Suprapubic skin (tissue), 4 donors: Measurements from ENCODE around the gene MTCL1. TPM values are rescaled to one million over a fixed set of nuclear protein-coding genes. Genes with fewer than 3 reads are reported as not detected.

Experiments
- DNase-seq, 2 donors: peaks; one replicate each; pipeline ENCODE4 v3.0.0-alpha.2; 2019; ENCODE audit warnings: low spot score in 2 of 2
- H3K27ac ChIP-seq: fragments of 200-600 bp; sonication (generic); one replicate; pipeline ENCODE4 v1.5.1; 2019
- H3K27me3 ChIP-seq: fragments of 200-600 bp; sonication (generic); one replicate; pipeline ENCODE4 v1.5.1; 2019
- H3K36me3 ChIP-seq: fragments of 200-600 bp; sonication (generic); one replicate; pipeline ENCODE4 v1.5.1; 2019
- H3K4me1 ChIP-seq: fragments of 200-600 bp; sonication (generic); one replicate; pipeline ENCODE4 v1.5.1; 2019
- H3K4me3 ChIP-seq: fragments of 200-600 bp; sonication (generic); one replicate; pipeline ENCODE4 v1.5.1; 2019; ENCODE audit warnings: mild to moderate bottlenecking
- H3K9me3 ChIP-seq: fragments of 200-600 bp; sonication (generic); one replicate; pipeline ENCODE4 v1.5.1; 2019
- EP300 ChIP-seq: sonication (generic); formaldehyde crosslinking; IDR thresholded peaks from one replicate; pipeline ENCODE4 v1.6.1; 2017; ENCODE audit warnings: antibody characterized with exemption
- POLR2A ChIP-seq, 2 donors: fragments of 450-650 bp; IDR thresholded peaks; one replicate each; pipeline ENCODE4 v1.6.1; 2017; ENCODE audit warnings: antibody characterized with exemption in 2 of 2, mild to moderate bottlenecking in 2 of 2, moderate library complexity in 2 of 2
- POLR2AphosphoS5 ChIP-seq, 3 donors: sonication (generic); formaldehyde crosslinking; IDR thresholded peaks; one replicate each; pipeline ENCODE4 v1.6.1; 2017; ENCODE audit warnings: antibody characterized with exemption in 3 of 3
- WGBS: methylation state at CpG from one replicate; pipeline ENCODE4 v1.1.5; 2018; 5-methylcytosine and 5-hydroxymethylcytosine counted together
- total RNA-seq, 4 donors: library from RNA; depleted of rRNA; stranded (reverse); fragments of >200 nt; gene quantifications; one replicate each; pipeline ENCODE4 v1.1.0, GENCODE V29; 2016
- TF ChIP-seq, protein P1 (sequence below), 2 donors: fragments of 200-600 bp in 1 of 2; fragments of 450-650 bp in 1 of 2; sonication (generic) in 1 of 2; IDR thresholded peaks; one replicate each; pipeline ENCODE4 v1.5.1; 2016 to 2019; ENCODE audit warnings: antibody characterized with exemption in 2 of 2, mild to moderate bottlenecking in 1 of 2, moderate library complexity in 1 of 2

Gene MTCL1
- total RNA-seq, 4 donors from 2014 or later, result 7.0 to 9.4 (median 8.1) TPM

GRCh38 chr18:8831531-8831930, 126.2 kb downstream of the MTCL1 start:
- H3K9me3 ChIP-seq, result no peaks in the 10 kb centered on the region
- no peak overlapping the region for H3K4me3 ChIP-seq
- H3K27ac ChIP-seq, result no peak overlapping the region
- no peak for TF ChIP-seq POLR2AphosphoS5 (IDR thresholded peaks at IDR 0.05)
- no peak for TF ChIP-seq POLR2A (IDR thresholded peaks at IDR 0.05)
- no peak for TF ChIP-seq EP300
- TF ChIP-seq, protein P1, sequence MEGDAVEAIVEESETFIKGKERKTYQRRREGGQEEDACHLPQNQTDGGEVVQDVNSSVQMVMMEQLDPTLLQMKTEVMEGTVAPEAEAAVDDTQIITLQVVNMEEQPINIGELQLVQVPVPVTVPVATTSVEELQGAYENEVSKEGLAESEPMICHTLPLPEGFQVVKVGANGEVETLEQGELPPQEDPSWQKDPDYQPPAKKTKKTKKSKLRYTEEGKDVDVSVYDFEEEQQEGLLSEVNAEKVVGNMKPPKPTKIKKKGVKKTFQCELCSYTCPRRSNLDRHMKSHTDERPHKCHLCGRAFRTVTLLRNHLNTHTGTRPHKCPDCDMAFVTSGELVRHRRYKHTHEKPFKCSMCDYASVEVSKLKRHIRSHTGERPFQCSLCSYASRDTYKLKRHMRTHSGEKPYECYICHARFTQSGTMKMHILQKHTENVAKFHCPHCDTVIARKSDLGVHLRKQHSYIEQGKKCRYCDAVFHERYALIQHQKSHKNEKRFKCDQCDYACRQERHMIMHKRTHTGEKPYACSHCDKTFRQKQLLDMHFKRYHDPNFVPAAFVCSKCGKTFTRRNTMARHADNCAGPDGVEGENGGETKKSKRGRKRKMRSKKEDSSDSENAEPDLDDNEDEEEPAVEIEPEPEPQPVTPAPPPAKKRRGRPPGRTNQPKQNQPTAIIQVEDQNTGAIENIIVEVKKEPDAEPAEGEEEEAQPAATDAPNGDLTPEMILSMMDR (IDR thresholded peaks at IDR 0.05), result no peak
- WGBS, result 96% methylated on average over 14 of the region's 14 CpGs
- H3K36me3 ChIP-seq, result no peaks in the 10 kb centered on the region
- DNase-seq, result no peak
- H3K4me1 ChIP-seq, result peaks cover 4% of the 10 kb centered on the region
- no peaks in the 10 kb centered on the region for H3K27me3 ChIP-seq

DNA sequence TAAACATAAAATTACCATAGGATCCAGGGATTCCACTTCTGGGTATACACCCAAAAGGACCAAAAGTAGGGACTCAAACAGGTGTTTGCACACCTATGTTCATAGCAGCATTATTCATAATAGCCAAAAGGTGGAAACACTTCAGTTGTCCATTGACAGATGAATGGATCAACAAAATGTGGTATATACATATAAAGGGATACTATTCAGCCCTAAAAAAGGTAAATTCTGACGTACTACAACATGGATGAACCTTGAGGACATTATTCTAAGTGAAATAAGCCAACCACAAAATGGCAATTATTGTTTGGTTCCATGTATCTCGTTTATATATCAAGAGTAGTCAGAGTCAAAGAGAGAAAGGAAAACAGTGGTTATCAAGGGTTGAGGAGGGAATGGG, 128.1 kb downstream of the MTCL1 start:
- TF ChIP-seq POLR2AphosphoS5 (IDR thresholded peaks at IDR 0.05), result no peak
- TF ChIP-seq EP300, result no peak
- no peak for TF ChIP-seq POLR2A (IDR thresholded peaks at IDR 0.05)
- TF ChIP-seq, protein P1 (IDR thresholded peaks at IDR 0.05), result no peak
- WGBS, result 82% methylated on average over 2 of the region's 2 CpGs
- Histone ChIP-seq H3K36me3 (no peaks in the 10 kb centered on the region), H3K27me3 (no peaks in the 10 kb centered on the region), H3K4me3 (no peak overlapping the region), H3K9me3 (no peaks in the 10 kb centered on the region), H3K27ac (no peak overlapping the region), H3K4me1 (peaks cover 4% of the 10 kb centered on the region)
- no peak for DNase-seq

DNA sequence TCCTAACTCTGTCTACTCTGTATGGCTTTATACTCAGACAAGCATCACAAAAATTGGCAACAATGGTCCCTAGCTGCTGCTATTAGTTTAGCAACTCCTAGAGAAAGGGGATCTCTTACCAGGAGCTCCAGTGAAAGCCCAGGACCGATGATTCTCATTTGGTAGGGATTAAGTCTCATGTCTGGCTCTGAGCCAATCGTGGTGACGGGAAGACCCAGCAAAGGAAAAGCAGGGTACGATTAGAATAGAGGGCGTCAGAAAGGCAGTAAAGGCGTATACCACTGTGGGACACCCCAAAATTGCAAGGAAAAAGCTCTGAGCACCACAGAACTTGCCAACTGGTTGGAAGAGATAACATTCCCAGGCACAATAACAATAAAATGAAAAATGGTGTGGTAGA, 129.5 kb downstream of the MTCL1 start:
- TF ChIP-seq POLR2A (IDR thresholded peaks at IDR 0.05), result no peak
- TF ChIP-seq, protein P1 (IDR thresholded peaks at IDR 0.05), result no peak
- no peak for TF ChIP-seq POLR2AphosphoS5 (IDR thresholded peaks at IDR 0.05)
- no peak for TF ChIP-seq EP300
- no peaks in the 10 kb centered on the region for H3K27me3 ChIP-seq
- H3K27ac ChIP-seq, result no peak overlapping the region
- no peaks in the 10 kb centered on the region for H3K36me3 ChIP-seq
- H3K4me1 ChIP-seq, result peaks cover 4% of the 10 kb centered on the region
- 46% methylated on average over 6 of the region's 6 CpGs for WGBS
- H3K4me3 ChIP-seq, result no peak overlapping the region
- H3K9me3 ChIP-seq, result no peaks in the 10 kb centered on the region
- DNase-seq, result no peak

- H3K9me3 ChIP-seq, result no peaks in the 10 kb centered on the region
- H3K36me3 ChIP-seq, result no peaks in the 10 kb centered on the region
- H3K4me3 ChIP-seq, result no peak overlapping the region
- 42% methylated on average over 3 of the region's 3 CpGs for WGBS
- TF ChIP-seq POLR2A (IDR thresholded peaks at IDR 0.05) (no peak), EP300 (no peak), POLR2AphosphoS5 (IDR thresholded peaks at IDR 0.05) (peak in 1 of 3 donors; percentile 20)
- TF ChIP-seq, protein P1 (IDR thresholded peaks at IDR 0.05), result no peak
- H3K27ac ChIP-seq, result no peak overlapping the region
- H3K27me3 ChIP-seq, result no peaks in the 10 kb centered on the region
- no peak for DNase-seq
- H3K4me1 ChIP-seq, result peaks cover 4% of the 10 kb centered on the region
Observed at GRCh38 chr18:8835521-8835953, 130.2 kb downstream of the MTCL1 start.

DNA sequence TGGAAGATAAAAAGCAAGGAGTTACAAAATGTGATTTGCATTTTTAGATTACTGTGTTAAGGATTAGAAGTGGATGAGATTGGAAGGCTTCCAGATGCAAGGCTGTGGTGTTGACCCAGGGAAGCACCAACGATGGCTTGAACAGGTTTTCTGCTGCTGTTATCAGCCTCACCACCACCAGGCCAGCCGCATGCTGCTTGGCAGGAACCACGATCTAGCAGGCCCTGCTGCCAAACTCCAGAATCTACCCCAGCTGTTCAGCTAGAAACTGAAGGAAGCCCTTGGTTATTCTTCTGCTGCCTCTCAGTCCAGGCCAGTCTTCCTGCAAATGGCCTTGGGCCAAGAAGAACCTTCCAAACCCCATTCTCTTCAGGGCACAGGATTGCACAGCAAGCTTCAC, 133.9 kb downstream of the MTCL1 start:
- DNase-seq, result no peak

More for the DNA sequence above, 133.9 kb downstream of the MTCL1 start:
- WGBS, result 18% methylated on average over 3 of the region's 3 CpGs
- H3K36me3 ChIP-seq, result no peaks in the 10 kb centered on the region
- no peaks in the 10 kb centered on the region for H3K9me3 ChIP-seq
- no peak overlapping the region for H3K27ac ChIP-seq
- TF ChIP-seq POLR2AphosphoS5 (IDR thresholded peaks at IDR 0.05) (no peak), POLR2A (IDR thresholded peaks at IDR 0.05) (no peak), EP300 (no peak)
- TF ChIP-seq, protein P1 (IDR thresholded peaks at IDR 0.05), result no peak
- H3K4me1 ChIP-seq, result peaks cover 4% of the 10 kb centered on the region
- H3K27me3 ChIP-seq, result no peaks in the 10 kb centered on the region
- no peak overlapping the region for H3K4me3 ChIP-seq
